ENCODE measurements around the gene PTPN2.

DNA sequence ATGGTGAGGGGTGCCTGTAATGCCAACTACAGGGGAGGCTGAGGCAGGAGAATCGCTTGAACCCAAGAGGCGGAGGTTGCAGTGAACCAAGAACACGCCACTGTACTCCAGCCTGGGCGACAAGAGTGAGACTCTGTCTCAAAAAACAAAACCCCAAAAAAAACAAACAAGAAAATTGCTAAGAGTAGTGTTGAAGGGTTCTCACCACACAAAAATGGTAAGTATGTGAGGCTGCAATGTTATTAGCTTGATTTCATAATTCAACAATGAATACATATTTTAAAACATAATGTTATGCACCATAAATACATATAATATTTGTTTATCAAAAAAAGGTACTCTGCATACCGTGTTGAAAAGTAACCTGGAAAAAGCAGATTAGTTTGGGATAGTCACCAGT is 135.4 kb downstream of the PTPN2 start:
- TF ChIP-seq, protein P1, sequence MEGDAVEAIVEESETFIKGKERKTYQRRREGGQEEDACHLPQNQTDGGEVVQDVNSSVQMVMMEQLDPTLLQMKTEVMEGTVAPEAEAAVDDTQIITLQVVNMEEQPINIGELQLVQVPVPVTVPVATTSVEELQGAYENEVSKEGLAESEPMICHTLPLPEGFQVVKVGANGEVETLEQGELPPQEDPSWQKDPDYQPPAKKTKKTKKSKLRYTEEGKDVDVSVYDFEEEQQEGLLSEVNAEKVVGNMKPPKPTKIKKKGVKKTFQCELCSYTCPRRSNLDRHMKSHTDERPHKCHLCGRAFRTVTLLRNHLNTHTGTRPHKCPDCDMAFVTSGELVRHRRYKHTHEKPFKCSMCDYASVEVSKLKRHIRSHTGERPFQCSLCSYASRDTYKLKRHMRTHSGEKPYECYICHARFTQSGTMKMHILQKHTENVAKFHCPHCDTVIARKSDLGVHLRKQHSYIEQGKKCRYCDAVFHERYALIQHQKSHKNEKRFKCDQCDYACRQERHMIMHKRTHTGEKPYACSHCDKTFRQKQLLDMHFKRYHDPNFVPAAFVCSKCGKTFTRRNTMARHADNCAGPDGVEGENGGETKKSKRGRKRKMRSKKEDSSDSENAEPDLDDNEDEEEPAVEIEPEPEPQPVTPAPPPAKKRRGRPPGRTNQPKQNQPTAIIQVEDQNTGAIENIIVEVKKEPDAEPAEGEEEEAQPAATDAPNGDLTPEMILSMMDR (IDR thresholded peaks at IDR 0.05) = no peak
- no peak for TF ChIP-seq POLR2A (IDR thresholded peaks at IDR 0.05)
